Fibroblast of mammary gland (primary cell): ENCODE results near the gene TMEM42.
A peak's percentile ranks its signal among the peaks of the same experiment; 100 is the strongest.

Experiments used
- DNase-seq: peaks from one replicate; pipeline ENCODE4 v3.0.0-alpha.2; 2010; ENCODE audit warnings: low read depth
- H3K4me3 ChIP-seq: 2 replicates; pipeline ENCODE4 v1.5.1; 2011; ENCODE audit warnings: low read depth, mild to moderate bottlenecking, low read length, moderate library complexity; ENCODE audit not compliant: control insufficient read depth
- TF ChIP-seq, protein P1 (sequence below): conservative IDR thresholded peaks from 2 replicates; pipeline ENCODE4 v1.5.1; 2011; ENCODE audit warnings: low read depth, low read length, inconsistent platforms; ENCODE audit not compliant: control insufficient read depth, insufficient read depth

TMEM42 gene

GRCh38 chr3:44914936-44915335, 53.2 kb downstream of the TMEM42 start:
- TF ChIP-seq, protein P1, sequence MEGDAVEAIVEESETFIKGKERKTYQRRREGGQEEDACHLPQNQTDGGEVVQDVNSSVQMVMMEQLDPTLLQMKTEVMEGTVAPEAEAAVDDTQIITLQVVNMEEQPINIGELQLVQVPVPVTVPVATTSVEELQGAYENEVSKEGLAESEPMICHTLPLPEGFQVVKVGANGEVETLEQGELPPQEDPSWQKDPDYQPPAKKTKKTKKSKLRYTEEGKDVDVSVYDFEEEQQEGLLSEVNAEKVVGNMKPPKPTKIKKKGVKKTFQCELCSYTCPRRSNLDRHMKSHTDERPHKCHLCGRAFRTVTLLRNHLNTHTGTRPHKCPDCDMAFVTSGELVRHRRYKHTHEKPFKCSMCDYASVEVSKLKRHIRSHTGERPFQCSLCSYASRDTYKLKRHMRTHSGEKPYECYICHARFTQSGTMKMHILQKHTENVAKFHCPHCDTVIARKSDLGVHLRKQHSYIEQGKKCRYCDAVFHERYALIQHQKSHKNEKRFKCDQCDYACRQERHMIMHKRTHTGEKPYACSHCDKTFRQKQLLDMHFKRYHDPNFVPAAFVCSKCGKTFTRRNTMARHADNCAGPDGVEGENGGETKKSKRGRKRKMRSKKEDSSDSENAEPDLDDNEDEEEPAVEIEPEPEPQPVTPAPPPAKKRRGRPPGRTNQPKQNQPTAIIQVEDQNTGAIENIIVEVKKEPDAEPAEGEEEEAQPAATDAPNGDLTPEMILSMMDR = peak; percentile 40
- no peak for DNase-seq
- no peak overlapping the region for H3K4me3 ChIP-seq
